HUES48 (cell line): ENCODE results near the gene KCNN1.

Experiments
- H3K27ac ChIP-seq: one replicate; pipeline ENCODE4 v1.7.0; 2013; ENCODE audit warnings: low read depth, low read length, inconsistent platforms
- H3K27me3 ChIP-seq: 2 replicates; pipeline ENCODE4 v1.6.1; 2013; ENCODE audit warnings: mild to moderate bottlenecking, low read length; ENCODE audit not compliant: control insufficient read depth, insufficient read depth
- H3K36me3 ChIP-seq: 2 replicates; pipeline ENCODE4 v1.6.1; 2013; ENCODE audit warnings: low read length; ENCODE audit not compliant: control insufficient read depth, insufficient read depth
- H3K4me1 ChIP-seq: 2 replicates; pipeline ENCODE4 v1.6.1; 2013; ENCODE audit warnings: mild to moderate bottlenecking, low read length; ENCODE audit not compliant: control insufficient read depth, insufficient read depth
- H3K4me3 ChIP-seq: 2 replicates; pipeline ENCODE4 v1.5.1; 2013; ENCODE audit warnings: mild to moderate bottlenecking, low read depth, low read length
- H3K9ac ChIP-seq: 2 replicates; pipeline ENCODE4 v1.6.1; 2013; ENCODE audit warnings: mild to moderate bottlenecking, low read depth, low read length, moderate library complexity
- H3K9me3 ChIP-seq: 2 replicates; pipeline ENCODE4 v1.6.1; 2013; ENCODE audit warnings: low read length; ENCODE audit not compliant: control insufficient read depth, insufficient read depth

The KCNN1 gene

DNA sequence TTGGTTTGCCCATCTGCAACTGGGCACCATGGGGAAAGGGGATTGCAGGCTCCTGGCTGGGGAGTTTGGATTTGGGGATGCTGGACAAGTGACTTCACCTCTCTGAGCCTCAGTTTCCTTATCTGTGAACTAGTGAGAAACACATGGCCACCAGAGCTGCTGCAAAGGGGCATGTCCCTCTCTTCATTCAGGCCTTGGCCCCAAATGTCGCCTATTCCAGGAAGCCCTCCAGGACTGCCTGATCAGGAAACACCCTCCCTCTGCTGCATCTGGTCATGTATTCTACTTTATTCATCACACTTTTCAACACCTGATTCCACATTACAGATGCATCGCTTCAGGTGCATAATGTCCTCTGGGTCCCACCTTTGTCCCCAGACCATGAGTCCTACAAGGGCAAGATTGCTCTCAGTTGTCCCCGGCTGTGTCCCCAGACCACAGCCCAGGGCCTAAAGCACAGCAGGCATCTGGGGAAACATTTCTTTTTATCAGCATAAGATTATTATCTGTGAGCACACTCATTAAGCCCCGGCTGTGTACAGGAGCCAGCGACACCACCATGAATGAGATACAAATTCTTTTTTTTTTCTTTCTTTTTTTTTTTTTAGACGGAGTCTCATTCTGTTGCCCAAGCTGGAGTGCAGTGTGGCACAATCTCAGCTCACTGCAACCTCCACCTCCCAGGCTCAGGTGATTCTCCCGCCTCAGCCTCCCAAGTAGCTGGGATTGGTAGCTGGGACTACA is 78.6 kb downstream of the KCNN1 start:
- no peak overlapping the region for H3K27ac ChIP-seq
- no peaks in the 10 kb centered on the region for H3K36me3 ChIP-seq
- no peaks in the 10 kb centered on the region for H3K27me3 ChIP-seq
- H3K4me1 ChIP-seq = peaks cover 7% of the 10 kb centered on the region; the same call in 1 of the 2 replicates
- no peak overlapping the region for H3K9ac ChIP-seq
- H3K9me3 ChIP-seq = no peaks in the 10 kb centered on the region
- no peak overlapping the region for H3K4me3 ChIP-seq

DNA sequence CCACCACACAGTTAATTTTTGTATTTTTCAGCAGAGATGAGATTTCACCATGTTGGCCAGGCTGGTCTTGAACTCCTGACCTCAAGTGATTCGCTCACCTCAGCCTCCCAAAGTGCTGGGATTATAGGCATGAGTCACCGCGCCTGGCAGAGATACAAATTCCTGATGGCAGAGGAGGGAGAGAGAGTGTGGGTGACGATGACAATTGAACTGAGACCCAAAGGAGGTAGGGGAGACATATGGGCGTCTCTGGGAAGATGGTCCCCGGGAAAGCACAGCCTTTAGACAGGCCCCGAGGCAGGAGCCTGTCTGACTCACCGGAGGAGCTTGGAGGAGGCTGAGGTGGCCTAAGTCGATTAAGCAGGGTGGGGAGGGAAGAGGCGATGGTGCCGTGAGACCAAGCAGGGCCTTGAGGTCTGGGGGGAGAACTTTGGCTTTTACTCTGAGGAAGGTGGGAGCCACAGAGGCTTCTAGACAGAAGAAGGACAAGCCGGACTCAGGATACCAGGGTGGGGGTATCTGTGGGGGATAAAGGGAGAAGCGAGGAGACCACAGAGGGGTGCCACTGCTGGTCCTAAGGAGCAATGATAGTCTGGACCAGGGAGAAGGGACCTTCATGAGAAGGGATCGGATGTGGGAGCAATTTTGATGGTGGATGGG is 79.3 kb downstream of the KCNN1 start:
- no peak overlapping the region for H3K4me3 ChIP-seq
- H3K9ac ChIP-seq = no peak overlapping the region
- no peaks in the 10 kb centered on the region for H3K36me3 ChIP-seq
- no peak overlapping the region for H3K27ac ChIP-seq
- no peaks in the 10 kb centered on the region for H3K9me3 ChIP-seq
- H3K27me3 ChIP-seq = no peaks in the 10 kb centered on the region
- peaks cover 7% of the 10 kb centered on the region; the same call in 1 of the 2 replicates for H3K4me1 ChIP-seq

DNA sequence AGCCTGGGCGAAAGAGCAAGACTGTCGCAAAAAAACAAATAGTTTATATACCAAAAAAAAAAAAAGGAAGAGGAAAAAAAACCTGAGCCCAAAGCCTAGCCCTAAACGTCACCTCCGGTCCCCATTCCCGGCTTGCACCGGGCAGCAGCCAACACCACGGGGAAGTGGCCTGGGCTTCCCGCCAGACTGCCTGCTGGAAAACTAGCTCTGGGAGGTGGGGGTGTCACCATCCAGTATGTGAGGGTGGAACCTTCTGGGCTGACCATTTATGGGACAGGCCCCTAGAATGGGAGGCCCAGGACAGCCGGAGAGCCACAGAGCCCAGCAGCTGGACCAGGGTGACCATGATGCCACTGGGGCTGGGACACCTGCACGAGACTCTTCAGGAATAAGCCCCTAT is 82.5 kb downstream of the KCNN1 start:
- H3K9ac ChIP-seq = no peak overlapping the region
- H3K36me3 ChIP-seq = no peaks in the 10 kb centered on the region
- peaks cover 7% of the 10 kb centered on the region; the same call in 1 of the 2 replicates for H3K4me1 ChIP-seq
- H3K4me3 ChIP-seq = no peak overlapping the region
- H3K9me3 ChIP-seq = no peaks in the 10 kb centered on the region
- H3K27me3 ChIP-seq = no peaks in the 10 kb centered on the region
- no peak overlapping the region for H3K27ac ChIP-seq
